ENCODE results near the gene ARL14EP.

DNA sequence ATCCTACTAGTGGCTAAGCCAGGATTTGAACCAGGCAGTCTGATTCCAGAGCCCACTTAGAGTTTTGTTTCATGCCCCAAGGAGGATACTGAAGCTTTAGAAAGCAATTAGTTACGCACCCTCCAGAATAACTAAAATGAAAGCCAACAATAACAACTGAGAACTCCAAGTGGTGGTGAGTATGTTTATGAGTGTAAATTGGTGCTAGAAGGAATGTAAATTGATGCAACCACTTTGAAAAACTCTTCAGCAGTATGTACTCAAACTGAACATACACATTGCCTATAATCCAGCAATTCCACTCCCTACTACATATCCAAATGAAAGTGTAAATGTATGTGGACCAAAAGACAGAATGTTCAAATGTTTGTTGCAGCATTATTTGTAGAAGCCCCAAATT is 6.7 kb upstream of the ARL14EP start:
- TF ChIP-seq, protein P1, sequence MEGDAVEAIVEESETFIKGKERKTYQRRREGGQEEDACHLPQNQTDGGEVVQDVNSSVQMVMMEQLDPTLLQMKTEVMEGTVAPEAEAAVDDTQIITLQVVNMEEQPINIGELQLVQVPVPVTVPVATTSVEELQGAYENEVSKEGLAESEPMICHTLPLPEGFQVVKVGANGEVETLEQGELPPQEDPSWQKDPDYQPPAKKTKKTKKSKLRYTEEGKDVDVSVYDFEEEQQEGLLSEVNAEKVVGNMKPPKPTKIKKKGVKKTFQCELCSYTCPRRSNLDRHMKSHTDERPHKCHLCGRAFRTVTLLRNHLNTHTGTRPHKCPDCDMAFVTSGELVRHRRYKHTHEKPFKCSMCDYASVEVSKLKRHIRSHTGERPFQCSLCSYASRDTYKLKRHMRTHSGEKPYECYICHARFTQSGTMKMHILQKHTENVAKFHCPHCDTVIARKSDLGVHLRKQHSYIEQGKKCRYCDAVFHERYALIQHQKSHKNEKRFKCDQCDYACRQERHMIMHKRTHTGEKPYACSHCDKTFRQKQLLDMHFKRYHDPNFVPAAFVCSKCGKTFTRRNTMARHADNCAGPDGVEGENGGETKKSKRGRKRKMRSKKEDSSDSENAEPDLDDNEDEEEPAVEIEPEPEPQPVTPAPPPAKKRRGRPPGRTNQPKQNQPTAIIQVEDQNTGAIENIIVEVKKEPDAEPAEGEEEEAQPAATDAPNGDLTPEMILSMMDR (conservative IDR thresholded peaks at IDR 0.05; ENCODE audit: low read depth, low read length): no peak
- no peak for TF ChIP-seq EZH2 (IDR thresholded peaks at IDR 0.05; ENCODE audit: borderline replicate concordance, low read depth, low read length, poor library complexity, severe bottlenecking)

Measured in A673 (cell line).